Measurements from ENCODE around the gene PAPPA. TPM values are rescaled to one million over a fixed set of nuclear protein-coding genes. Genes with fewer than 3 reads are reported as not detected.

Gene PAPPA
- total and polyA plus RNA-seq, 3 experiments from 2014 or later: not detected

GRCh38 chr9:116380496-116380995, 227.0 kb downstream of the PAPPA start:
- no peaks in the 10 kb centered on the region for H3K4me1 ChIP-seq (ENCODE audit: insufficient read depth, low read length)
- Mint-ChIP-seq H3K27ac (no peak overlapping the region), H3K4me3 (peak overlapping the region in 1 of 7 donors; percentile 46), H3K4me1 (no peaks in the 10 kb centered on the region), H3K27me3 (peaks cover 0 to 4% of the 10 kb centered on the region in 2 donors), H3K36me3 (peaks cover 0 to 6% (median 0%) of the 10 kb centered on the region in 3 donors), H3K9me3 (no peaks in the 10 kb centered on the region)
- DNase-seq: no peak
- POLR2A ChIA-PET: no interaction called here
- CTCF ChIA-PET: interaction anchor here (0.6 kb wide), 1 partner anchor 179 kb away, joined by 3 read pairs; no protein-coding TSS in a partner anchor
- H3K9me3 ChIP-seq (ENCODE audit: low read length): no peaks in the 10 kb centered on the region
- H3K27me3 ChIP-seq (ENCODE audit: insufficient read depth, low read length, poor library complexity, severe bottlenecking): no peaks in the 10 kb centered on the region
- H3K36me3 ChIP-seq (ENCODE audit: insufficient read depth, low read length): no peaks in the 10 kb centered on the region
- no peak overlapping the region for H3K4me3 ChIP-seq (ENCODE audit: low read length)
- no peak overlapping the region for H3K27ac ChIP-seq (ENCODE audit: low read depth, low read length)

GRCh38 chr9:116381350-116381749, 227.8 kb downstream of the PAPPA start:
- Histone ChIP-seq H3K4me1 (ENCODE audit: insufficient read depth, low read length) (no peaks in the 10 kb centered on the region), H3K9me3 (ENCODE audit: low read length) (no peaks in the 10 kb centered on the region), H3K27ac (ENCODE audit: low read depth, low read length) (no peak overlapping the region), H3K36me3 (ENCODE audit: insufficient read depth, low read length) (no peaks in the 10 kb centered on the region), H3K27me3 (ENCODE audit: insufficient read depth, low read length, poor library complexity, severe bottlenecking) (no peaks in the 10 kb centered on the region), H3K4me3 (ENCODE audit: low read length) (no peak overlapping the region)
- Mint-ChIP-seq H3K27me3 (peaks cover 0 to 4% of the 10 kb centered on the region in 2 donors), H3K27ac (no peak overlapping the region), H3K9me3 (no peaks in the 10 kb centered on the region), H3K36me3 (peaks cover 0 to 10% (median 0%) of the 10 kb centered on the region in 3 donors), H3K4me1 (no peaks in the 10 kb centered on the region), H3K4me3 (no peak overlapping the region)
- DNase-seq: no peak
- CTCF ChIA-PET: interaction anchor here (0.6 kb wide), 1 partner anchor 179 kb away, joined by 3 read pairs; no protein-coding TSS in a partner anchor
- POLR2A ChIA-PET: no interaction called here

GRCh38 chr9:116382053-116382452, 228.5 kb downstream of the PAPPA start:
- Mint-ChIP-seq H3K27ac (no peak overlapping the region), H3K9me3 (no peaks in the 10 kb centered on the region), H3K36me3 (peaks cover 0 to 10% (median 0%) of the 10 kb centered on the region in 3 donors), H3K4me1 (no peaks in the 10 kb centered on the region), H3K4me3 (no peak overlapping the region), H3K27me3 (peaks cover 0 to 4% of the 10 kb centered on the region in 2 donors)
- POLR2A ChIA-PET: no interaction called here
- Histone ChIP-seq H3K36me3 (ENCODE audit: insufficient read depth, low read length) (no peaks in the 10 kb centered on the region), H3K4me3 (ENCODE audit: low read length) (no peak overlapping the region), H3K27me3 (ENCODE audit: insufficient read depth, low read length, poor library complexity, severe bottlenecking) (no peaks in the 10 kb centered on the region), H3K4me1 (ENCODE audit: insufficient read depth, low read length) (no peaks in the 10 kb centered on the region), H3K27ac (ENCODE audit: low read depth, low read length) (no peak overlapping the region), H3K9me3 (ENCODE audit: low read length) (no peaks in the 10 kb centered on the region)
- DNase-seq: no peak
- CTCF ChIA-PET: no interaction called here

- Mint-ChIP-seq H3K9me3 (no peaks in the 10 kb centered on the region), H3K27me3 (no peaks in the 10 kb centered on the region), H3K4me3 (no peak overlapping the region), H3K36me3 (peaks cover 0 to 10% (median 0%) of the 10 kb centered on the region in 3 donors), H3K4me1 (peaks cover 0 to 4% (median 0%) of the 10 kb centered on the region in 3 donors), H3K27ac (no peak overlapping the region)
- H3K9me3 ChIP-seq (ENCODE audit: low read length): no peaks in the 10 kb centered on the region
- CTCF ChIA-PET: no interaction called here
- no peak overlapping the region for H3K27ac ChIP-seq (ENCODE audit: low read depth, low read length)
- no peaks in the 10 kb centered on the region for H3K36me3 ChIP-seq (ENCODE audit: insufficient read depth, low read length)
- POLR2A ChIA-PET: no interaction called here
- no peak for DNase-seq
- no peak overlapping the region for H3K4me3 ChIP-seq (ENCODE audit: low read length)
- no peaks in the 10 kb centered on the region for H3K27me3 ChIP-seq (ENCODE audit: insufficient read depth, low read length, poor library complexity, severe bottlenecking)
- H3K4me1 ChIP-seq (ENCODE audit: insufficient read depth, low read length): no peaks in the 10 kb centered on the region
Observed at GRCh38 chr9:116383133-116383532, 229.5 kb downstream of the PAPPA start.

GRCh38 chr9:116383936-116384335, 230.3 kb downstream of the PAPPA start:
- peaks cover 0 to 4% (median 0%) of the 10 kb centered on the region in 3 donors for H3K4me1 Mint-ChIP-seq

GRCh38 chr9:116387934-116388698, 234.5 kb downstream of the PAPPA start:
- Mint-ChIP-seq H3K9me3 (no peaks in the 10 kb centered on the region), H3K4me1 (peaks cover 0 to 4% (median 0%) of the 10 kb centered on the region in 3 donors), H3K36me3 (peaks cover 0 to 22% (median 0%) of the 10 kb centered on the region in 3 donors), H3K27me3 (no peaks in the 10 kb centered on the region), H3K4me3 (no peak overlapping the region), H3K27ac (peak overlapping the region in 1 of 8 donors; percentile 44)
- no peaks in the 10 kb centered on the region for H3K4me1 ChIP-seq (ENCODE audit: insufficient read depth, low read length)
- no peaks in the 10 kb centered on the region for H3K9me3 ChIP-seq (ENCODE audit: low read length)
- no peak overlapping the region for H3K27ac ChIP-seq (ENCODE audit: low read depth, low read length)
- no peaks in the 10 kb centered on the region for H3K36me3 ChIP-seq (ENCODE audit: insufficient read depth, low read length)
- no peaks in the 10 kb centered on the region for H3K27me3 ChIP-seq (ENCODE audit: insufficient read depth, low read length, poor library complexity, severe bottlenecking)
- peak in 1 of 5 donors; percentile 45 for DNase-seq
- H3K4me3 ChIP-seq (ENCODE audit: low read length): no peak overlapping the region
- ChIA-PET CTCF (no interaction called here), POLR2A (no interaction called here)

More at GRCh38 chr9:116383936-116384335, 230.3 kb downstream of the PAPPA start:
- H3K9me3 ChIP-seq (ENCODE audit: low read length): no peaks in the 10 kb centered on the region
- ChIA-PET POLR2A (no interaction called here), CTCF (no interaction called here)
- Mint-ChIP-seq H3K27ac (no peak overlapping the region), H3K9me3 (no peaks in the 10 kb centered on the region), H3K36me3 (peaks cover 0 to 10% (median 0%) of the 10 kb centered on the region in 3 donors), H3K4me3 (no peak overlapping the region), H3K27me3 (no peaks in the 10 kb centered on the region)
- no peaks in the 10 kb centered on the region for H3K36me3 ChIP-seq (ENCODE audit: insufficient read depth, low read length)
- H3K27ac ChIP-seq (ENCODE audit: low read depth, low read length): no peak overlapping the region
- no peak overlapping the region for H3K4me3 ChIP-seq (ENCODE audit: low read length)
- no peak for DNase-seq
- H3K27me3 ChIP-seq (ENCODE audit: insufficient read depth, low read length, poor library complexity, severe bottlenecking): no peaks in the 10 kb centered on the region
- H3K4me1 ChIP-seq (ENCODE audit: insufficient read depth, low read length): no peaks in the 10 kb centered on the region

GRCh38 chr9:116389541-116390302, 236.1 kb downstream of the PAPPA start:
- Histone ChIP-seq H3K36me3 (ENCODE audit: insufficient read depth, low read length) (no peaks in the 10 kb centered on the region), H3K27ac (ENCODE audit: low read depth, low read length) (no peak overlapping the region), H3K27me3 (ENCODE audit: insufficient read depth, low read length, poor library complexity, severe bottlenecking) (no peaks in the 10 kb centered on the region), H3K4me1 (ENCODE audit: insufficient read depth, low read length) (no peaks in the 10 kb centered on the region), H3K4me3 (ENCODE audit: low read length) (no peak overlapping the region), H3K9me3 (ENCODE audit: low read length) (no peaks in the 10 kb centered on the region)
- H3K27me3 Mint-ChIP-seq: no peaks in the 10 kb centered on the region
- H3K4me3 Mint-ChIP-seq: no peak overlapping the region
- no peak for DNase-seq
- ChIA-PET CTCF (no interaction called here), POLR2A (no interaction called here)
- no peaks in the 10 kb centered on the region for H3K9me3 Mint-ChIP-seq
- H3K4me1 Mint-ChIP-seq: peaks cover 0 to 4% (median 0%) of the 10 kb centered on the region in 3 donors
- H3K27ac Mint-ChIP-seq: no peak overlapping the region
- peaks cover 0 to 25% (median 2%) of the 10 kb centered on the region in 3 donors for H3K36me3 Mint-ChIP-seq
